SIG-M5 treated with dmso at 0.1 percent for 504 hours (cell line): ENCODE data around the gene ATG12.
"Not testable (repeated sequence)": the region's sequence is repeated elsewhere in the genome, so short reads cannot be mapped to it uniquely, and the experiment has no call there.

Source experiments
- DNase-seq: peaks from one replicate; lab custom pipeline; 2025; ENCODE audit not compliant: unreplicated experiment; lab: John Stamatoyannopoulos, UW

Gene ATG12

DNA sequence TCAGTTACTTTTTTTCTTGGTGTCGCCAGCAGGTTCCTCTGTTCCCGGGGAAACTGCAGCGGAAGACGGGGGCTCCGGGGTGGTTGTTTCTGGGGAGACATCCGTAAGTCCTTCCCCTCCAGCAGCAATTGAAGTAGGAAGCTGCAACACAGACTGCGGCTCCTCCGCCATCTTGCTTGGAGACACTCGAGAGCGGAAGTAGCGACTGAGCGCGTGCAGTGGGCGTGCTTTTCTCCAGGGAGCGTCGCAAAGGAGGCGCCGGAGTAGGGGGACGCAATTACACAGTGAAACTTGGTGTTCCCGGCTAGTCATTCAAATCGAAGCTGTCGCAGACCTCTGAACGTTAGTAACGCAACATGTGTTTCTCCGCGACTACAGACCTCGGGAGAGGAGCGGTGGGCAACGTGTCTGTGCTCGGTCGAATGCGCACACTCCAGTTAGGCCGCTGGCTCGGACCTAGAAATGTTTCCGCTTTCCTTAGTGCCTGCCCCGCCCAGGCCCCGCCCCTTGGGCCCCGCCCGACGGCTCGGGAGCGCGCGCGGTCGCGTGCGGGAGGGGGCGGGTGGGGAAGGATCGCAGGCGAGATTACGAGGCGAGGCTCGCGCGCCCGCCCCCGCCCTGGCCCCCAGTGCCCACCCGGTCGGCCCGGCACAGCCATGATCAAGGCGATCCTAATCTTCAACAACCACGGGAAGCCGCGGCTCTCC lies at the start of gene ATG12, which contains the start of gene AP3S1:
Gene ATG12, minus strand, starts transcription at position 184 of the 707 bp plus-strand sequence. Its CDS starts 13 bp downstream, at position 171.
Gene AP3S1, plus strand, starts transcription at position 554 of the 707 bp plus-strand sequence. Its CDS starts 103 bp downstream, at position 657.
- peak; percentile 96 for DNase-seq

GRCh38 chr5:115888027-115888426 lies 46.7 kb upstream of the ATG12 start:
- DNase-seq, result peak; percentile 45

- not testable (repeated sequence) for DNase-seq
Observed at GRCh38 chr5:115885208-115885607, 43.8 kb upstream of the ATG12 start.

DNA sequence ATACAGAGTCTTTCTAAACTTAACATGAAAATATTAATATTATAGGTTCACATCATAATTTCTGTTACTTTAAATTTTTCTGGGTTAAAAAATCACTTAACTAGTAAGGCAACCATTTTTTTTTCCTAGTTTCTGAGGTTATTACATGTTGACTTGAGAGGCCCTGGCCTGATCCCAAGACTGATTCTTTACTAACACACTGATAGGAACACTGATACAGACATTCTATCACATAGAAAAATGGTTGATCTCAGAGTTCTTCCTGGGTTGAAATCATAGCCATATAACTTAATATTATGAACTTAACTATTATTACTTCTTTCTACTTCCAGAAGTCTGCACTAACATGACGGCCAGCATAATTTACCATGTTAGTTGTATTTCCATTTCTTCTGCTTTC lies 43.3 kb upstream of the ATG12 start:
- no peak for DNase-seq

DNA sequence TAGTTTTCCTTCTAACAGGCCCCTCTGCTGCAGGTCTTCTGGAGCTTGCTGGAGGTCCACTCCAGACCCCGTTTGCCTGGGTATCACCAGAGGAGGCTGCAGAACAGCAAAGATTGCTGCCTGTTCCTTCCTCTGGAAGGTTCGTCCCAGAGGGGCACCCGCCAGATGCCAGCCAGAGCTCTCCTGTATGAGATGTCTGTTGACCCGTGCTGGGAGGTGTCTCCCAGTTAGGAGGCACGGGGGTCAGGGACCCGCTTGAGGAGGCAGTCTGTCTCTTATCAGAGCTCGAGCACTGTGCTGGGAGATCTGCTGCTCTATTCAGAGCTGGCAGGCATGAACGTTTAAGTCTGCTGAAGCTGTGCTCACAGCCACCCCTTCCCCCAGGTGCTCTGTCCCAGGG lies 41.1 kb upstream of the ATG12 start:
- DNase-seq, result not testable (repeated sequence)

DNA sequence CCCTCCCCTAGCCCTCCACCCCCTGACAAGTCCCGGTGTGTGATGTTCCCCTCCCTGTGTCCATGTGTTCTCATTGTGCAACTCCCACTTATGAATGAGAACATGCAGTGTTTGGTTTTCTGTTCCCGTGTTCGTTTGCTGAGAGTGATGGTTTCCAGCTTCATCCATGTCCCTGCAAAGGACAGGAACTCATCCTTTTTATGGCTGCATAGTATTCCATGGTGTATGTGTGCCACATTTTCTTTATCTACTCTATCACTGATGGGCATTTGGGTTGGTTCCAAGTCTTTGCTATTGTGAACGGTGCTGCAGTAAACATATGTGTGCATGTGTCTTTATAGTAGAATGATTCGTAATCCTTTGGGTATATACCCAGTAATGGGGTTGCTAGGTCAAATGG lies 36.0 kb upstream of the ATG12 start:
- not testable (repeated sequence) for DNase-seq

- no peak for DNase-seq
Observed at GRCh38 chr5:115875447-115875846, 34.1 kb upstream of the ATG12 start.

GRCh38 chr5:115873392-115873791 lies 32.0 kb upstream of the ATG12 start:
- DNase-seq, result no peak

DNA sequence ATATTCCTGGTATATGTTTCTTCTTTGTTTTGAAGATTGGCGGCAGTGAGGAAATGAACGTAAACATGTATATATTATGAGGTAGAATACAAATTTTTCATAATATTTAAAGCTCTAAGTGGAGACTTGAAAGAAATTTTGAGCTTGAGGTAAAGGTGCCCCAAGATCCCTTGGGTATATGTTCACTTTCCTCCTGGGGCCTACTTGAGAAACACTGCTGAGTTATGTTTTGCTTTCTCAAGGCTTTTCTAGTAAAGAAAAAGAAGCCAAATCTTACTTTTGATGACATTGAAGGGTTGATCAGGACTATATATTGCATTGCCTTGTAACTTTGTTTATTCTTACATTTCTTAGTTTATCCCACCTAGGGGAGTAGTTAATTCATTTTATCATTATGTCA lies 31.1 kb upstream of the ATG12 start:
- DNase-seq, result no peak

DNA sequence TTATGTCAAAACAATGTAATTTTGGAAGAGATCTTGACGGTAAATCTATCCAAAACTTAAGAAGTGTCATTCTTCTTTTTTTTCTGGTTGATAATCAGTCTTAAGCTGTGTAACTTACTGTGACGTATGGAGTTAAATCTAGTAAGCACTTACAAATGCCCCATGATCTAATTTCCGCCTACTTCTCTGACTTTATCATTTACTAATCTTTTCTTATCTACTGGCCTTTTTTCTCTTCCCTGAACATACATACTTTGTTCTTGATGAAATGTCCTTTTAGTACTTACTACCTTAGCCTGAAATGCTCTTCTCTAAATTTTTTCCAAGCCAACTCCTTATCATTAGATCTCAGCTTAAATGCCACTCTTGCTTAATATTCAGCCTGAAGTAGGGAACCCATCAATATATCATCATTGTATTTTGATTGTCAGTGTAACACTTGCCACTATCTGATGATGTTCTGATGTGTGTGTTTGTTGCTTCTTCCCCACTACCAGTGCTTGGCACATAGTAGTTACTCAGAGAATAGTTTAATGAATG lies 28.0 kb upstream of the ATG12 start:
- no peak for DNase-seq

DNA sequence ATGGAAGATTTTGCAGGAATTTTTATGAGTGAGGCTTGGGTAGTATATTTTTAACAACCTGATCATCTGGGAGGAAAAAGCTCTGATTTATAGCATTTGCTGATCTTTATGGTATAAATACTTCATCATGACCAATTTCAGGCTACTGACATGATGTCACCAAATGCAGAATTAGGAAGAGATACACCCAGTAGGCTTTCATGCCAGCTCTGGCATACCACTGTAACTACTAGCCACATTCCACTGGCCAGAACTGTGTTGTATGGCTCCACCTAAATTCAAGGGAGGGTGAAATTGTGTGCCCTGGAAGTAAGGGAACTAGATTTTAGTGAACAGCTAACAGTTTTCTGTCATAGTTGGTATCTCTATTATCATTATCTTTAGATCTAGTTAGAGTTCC lies 18.0 kb upstream of the ATG12 start:
- no peak for DNase-seq

DNA sequence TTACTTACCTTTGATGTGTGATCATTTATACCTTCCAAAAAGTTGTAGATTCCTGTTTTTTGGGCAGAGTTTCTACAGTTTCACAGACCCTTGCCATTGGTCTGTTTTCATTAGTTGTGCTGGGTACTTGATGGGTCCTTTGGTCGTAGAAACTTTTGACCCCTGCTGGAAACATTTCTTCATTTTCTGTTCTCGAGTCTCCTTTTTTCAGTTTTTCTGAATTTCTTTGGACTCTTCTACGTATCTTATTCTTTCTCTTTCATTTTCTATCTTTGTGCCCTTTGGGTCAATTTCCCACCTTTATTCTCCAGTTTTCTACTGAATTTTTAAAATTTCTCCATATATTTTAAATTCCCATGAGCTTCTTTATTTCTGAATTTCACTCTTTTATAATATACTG lies 17.0 kb upstream of the ATG12 start:
- DNase-seq, result no peak

DNA sequence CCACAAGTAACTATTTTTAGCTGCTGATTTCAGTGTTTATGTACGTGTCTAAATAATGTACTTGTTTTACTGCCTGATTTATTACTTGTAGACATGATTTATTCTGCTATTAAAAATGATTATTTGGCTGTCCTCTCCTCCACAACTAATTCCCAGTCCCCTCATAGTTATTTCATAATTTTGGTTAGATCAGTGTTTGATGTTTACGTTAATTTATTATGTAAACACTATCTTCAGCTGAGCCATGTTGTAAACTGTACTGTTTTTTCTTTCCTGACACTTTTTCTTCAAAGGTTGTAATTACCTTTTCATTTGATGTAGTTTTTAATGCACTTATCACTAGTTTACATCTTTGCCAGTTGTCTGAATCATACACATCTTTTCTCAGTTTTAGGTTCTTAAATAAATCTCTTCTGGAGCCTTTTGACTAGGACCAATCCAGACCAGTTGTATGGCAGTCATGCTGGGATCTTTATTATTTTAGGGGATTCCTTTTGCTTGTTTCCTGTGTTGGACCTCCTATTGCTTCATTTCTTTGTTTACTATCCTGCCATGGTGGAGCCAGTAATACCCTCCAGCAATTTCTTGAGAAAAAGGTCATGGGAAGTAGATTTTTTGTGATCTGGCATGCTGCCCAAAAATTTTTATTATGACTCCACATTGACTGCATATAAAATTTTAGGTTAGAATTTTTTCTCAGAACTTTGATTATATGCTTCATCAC lies 16.4 kb upstream of the ATG12 start:
- no peak for DNase-seq

GRCh38 chr5:115857057-115857479 lies 15.7 kb upstream of the ATG12 start:
- no peak for DNase-seq

- peak; percentile 80 for DNase-seq
Observed at GRCh38 chr5:115855959-115856358, 14.6 kb upstream of the ATG12 start.

DNA sequence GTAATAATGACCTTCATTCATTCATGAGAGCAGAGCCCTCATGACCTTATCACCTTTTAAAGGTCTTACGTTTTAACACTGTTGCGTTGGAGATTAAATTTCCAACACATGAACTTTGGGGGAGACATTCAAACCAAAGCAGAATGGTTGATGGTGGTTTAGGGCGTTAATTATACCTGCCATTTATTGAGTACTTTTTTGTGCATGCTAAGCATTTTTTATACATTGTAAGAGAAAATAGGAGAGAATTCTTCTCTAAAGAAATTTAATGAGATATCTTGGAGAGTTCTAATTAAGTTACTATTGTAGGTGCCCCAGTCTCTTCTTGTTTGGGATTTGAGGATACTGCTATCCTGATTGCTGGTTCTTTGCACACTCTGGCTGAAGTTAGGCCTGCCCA lies 12.8 kb upstream of the ATG12 start:
- no peak for DNase-seq

DNA sequence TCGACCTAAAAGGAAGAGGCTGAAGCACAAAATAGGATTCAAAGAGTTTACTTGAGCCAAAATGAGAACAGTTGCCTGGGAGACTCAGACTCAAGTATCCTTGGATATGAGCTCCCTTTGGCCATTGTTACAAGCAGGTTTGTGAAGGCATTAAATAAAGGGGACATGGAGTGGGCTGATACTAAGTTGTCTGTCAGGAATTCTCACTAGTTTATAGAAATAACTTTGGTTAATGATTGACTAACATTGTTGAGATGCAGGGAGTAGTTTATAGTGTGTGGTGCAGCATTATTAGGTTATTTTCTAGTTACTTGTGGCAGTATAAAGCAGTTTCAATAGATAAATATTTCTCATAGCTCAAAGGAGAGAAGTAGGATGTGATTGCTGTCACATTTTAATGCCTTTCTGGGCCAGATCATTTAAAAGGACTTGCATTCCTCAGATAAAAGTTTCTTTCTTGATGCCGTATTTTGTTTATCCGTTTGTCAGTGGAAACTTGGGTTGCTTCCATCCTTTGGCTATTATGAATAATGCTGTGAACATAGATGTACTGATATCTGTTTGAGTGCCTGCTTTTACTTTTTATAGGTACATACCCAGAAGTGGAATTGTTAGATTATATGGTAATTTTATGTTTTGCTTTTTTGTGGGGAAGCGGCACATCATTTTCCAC lies 9.5 kb upstream of the ATG12 start:
- no peak for DNase-seq

GRCh38 chr5:115849258-115849798 lies 8.0 kb upstream of the ATG12 start:
- no peak for DNase-seq

DNA sequence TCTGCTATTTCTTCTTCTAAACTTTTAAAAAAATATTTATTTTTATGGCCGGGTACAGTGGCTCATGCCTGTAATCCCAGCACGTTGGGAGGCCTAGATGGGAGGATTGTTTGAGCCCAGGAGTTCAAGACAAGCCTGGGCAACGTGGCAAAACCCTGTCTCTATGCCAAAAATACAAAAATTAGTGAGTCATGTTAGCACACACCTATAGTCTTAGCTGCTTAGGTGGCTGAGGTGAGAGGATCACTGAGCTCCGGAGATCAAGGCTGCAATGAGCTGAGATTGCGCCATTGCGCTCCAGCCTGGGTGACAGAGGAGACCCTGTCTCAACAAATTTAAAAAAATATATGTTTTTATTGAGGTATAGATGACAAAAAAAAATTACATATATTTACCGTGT lies 5.9 kb upstream of the ATG12 start:
- no peak for DNase-seq

GRCh38 chr5:115844321-115844817 lies 3.0 kb upstream of the ATG12 start:
- DNase-seq, result no peak
